ENCODE results near the gene ACBD6. TPM values are rescaled to one million over a fixed set of nuclear protein-coding genes. Genes with fewer than 3 reads are reported as not detected.

ACBD6 gene
- total RNA-seq, 1 experiment from 2014 or later: 48.5 TPM

DNA sequence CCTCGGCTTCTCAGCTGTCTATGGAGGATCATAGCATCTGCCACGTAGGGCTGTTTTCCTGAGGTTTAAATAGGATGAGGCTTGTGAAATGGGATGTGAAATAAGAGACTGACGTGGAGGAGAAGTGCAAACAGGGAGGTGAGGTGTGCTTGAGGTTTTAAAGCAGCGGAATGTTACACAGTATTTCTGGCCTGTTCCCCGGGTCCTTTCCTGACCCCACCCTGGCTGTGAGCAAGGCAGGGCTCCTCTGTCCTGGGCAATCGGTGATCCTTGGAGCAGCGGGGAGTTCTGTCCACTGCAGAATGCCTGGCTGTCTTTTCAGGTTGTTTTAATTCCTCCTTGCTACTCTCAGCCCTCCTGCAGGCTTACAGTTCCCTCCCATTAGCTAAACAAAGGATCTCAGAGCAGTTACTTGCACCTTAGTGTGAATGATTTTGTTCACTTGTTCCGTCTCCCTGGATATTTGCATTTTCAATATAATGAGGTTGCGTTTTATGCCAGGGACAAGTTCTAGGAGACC is 233.8 kb downstream of the ACBD6 start:
- ATAC-seq (no peak), DNase-seq (ENCODE audit: low read depth, low spot score) (no peak)
- CTCF ChIA-PET: no interaction called here
- Histone ChIP-seq H3K4me3 (ENCODE audit: low read depth in 2 of 2, low read length in 2 of 2) (no peak overlapping the region), H3K9me3 (ENCODE audit: control insufficient read depth, insufficient read depth, low read depth, low read length) (no peaks in the 10 kb centered on the region), H3K27ac (ENCODE audit: low read length) (no peak overlapping the region), H3K36me3 (ENCODE audit: control insufficient read depth, insufficient read depth, low read length) (no peaks in the 10 kb centered on the region), H3K4me1 (ENCODE audit: control insufficient read depth, insufficient read depth, low read length) (no peaks in the 10 kb centered on the region), H3K27me3 (ENCODE audit: control insufficient read depth, insufficient read depth, low read length) (no peaks in the 10 kb centered on the region)
- TF ChIP-seq SIN3A (IDR thresholded peaks at IDR 0.05; ENCODE audit: borderline replicate concordance, insufficient read depth, low read depth, low read length): no peak
- intact Hi-C loops (cut with micrococcal nuclease; ENCODE audit: unreplicated experiment) (no loop called here), in situ Hi-C loops (cut with HindIII; ENCODE audit: low pct_unique_long_range_greater_than_20kb, low sequenced_read_pairs) (no loop called here)
- BruUV-seq (replicated peaks): no TSS peak
- POLR2A ChIA-PET: no interaction called here

DNA sequence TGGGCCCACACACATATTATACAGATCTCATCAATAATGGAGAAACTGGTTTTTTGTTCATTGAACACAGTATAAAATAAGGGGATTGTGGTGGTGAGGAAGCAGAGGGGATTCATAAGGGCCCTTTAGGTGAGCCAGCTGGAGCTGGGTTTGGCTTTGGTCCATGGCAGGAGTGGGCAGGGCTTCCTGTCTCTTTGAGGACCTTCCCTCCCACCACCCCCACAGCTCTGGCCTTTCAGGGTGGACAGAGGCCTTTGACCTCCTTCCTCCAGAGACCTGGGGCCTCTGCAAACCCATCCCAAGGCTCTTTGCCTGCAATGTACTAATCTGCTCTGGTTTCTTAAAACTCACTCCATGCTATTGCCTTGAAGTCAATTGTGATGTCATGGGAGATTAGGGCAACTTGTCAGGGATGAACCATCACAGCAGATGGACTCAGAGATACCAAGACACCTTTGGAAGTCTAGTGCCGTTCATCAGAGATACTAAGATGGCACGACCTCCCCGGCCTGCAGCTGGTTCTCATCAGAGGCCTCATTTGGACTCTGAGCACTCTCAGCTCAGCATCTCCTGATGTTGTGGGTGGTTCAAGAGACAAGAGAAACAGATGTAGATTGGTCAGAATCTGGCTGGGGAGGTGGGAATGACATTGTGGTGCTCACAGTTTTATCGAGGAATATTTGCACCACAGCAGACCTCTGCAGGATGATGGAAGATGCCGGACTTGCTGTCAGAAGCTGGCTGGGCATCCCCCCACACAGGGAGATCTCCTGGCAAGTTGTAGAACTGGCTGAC is 234.4 kb downstream of the ACBD6 start:
- no TSS peak for BruUV-seq (replicated peaks)
- DNase-seq (ENCODE audit: low read depth, low spot score) (no peak), ATAC-seq (no peak)
- Histone ChIP-seq H3K36me3 (ENCODE audit: control insufficient read depth, insufficient read depth, low read length) (no peaks in the 10 kb centered on the region), H3K27me3 (ENCODE audit: control insufficient read depth, insufficient read depth, low read length) (no peaks in the 10 kb centered on the region), H3K9me3 (ENCODE audit: control insufficient read depth, insufficient read depth, low read depth, low read length) (no peaks in the 10 kb centered on the region), H3K4me3 (ENCODE audit: low read depth in 2 of 2, low read length in 2 of 2) (no peak overlapping the region), H3K4me1 (ENCODE audit: control insufficient read depth, insufficient read depth, low read length) (no peaks in the 10 kb centered on the region), H3K27ac (ENCODE audit: low read length) (no peak overlapping the region)
- ChIA-PET POLR2A (no interaction called here), CTCF (no interaction called here)
- no peak for TF ChIP-seq POLR2AphosphoS5 (IDR thresholded peaks at IDR 0.05; ENCODE audit: low read depth, low read length)
- TF ChIP-seq SIN3A (IDR thresholded peaks at IDR 0.05; ENCODE audit: borderline replicate concordance, insufficient read depth, low read depth, low read length): no peak
- TF ChIP-seq, protein P1, sequence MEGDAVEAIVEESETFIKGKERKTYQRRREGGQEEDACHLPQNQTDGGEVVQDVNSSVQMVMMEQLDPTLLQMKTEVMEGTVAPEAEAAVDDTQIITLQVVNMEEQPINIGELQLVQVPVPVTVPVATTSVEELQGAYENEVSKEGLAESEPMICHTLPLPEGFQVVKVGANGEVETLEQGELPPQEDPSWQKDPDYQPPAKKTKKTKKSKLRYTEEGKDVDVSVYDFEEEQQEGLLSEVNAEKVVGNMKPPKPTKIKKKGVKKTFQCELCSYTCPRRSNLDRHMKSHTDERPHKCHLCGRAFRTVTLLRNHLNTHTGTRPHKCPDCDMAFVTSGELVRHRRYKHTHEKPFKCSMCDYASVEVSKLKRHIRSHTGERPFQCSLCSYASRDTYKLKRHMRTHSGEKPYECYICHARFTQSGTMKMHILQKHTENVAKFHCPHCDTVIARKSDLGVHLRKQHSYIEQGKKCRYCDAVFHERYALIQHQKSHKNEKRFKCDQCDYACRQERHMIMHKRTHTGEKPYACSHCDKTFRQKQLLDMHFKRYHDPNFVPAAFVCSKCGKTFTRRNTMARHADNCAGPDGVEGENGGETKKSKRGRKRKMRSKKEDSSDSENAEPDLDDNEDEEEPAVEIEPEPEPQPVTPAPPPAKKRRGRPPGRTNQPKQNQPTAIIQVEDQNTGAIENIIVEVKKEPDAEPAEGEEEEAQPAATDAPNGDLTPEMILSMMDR (IDR thresholded peaks at IDR 0.05): no peak
- TF ChIP-seq TCF7L2 (IDR thresholded peaks at IDR 0.05; ENCODE audit: low read depth, low read length): no peak
- TF ChIP-seq, protein P2, sequence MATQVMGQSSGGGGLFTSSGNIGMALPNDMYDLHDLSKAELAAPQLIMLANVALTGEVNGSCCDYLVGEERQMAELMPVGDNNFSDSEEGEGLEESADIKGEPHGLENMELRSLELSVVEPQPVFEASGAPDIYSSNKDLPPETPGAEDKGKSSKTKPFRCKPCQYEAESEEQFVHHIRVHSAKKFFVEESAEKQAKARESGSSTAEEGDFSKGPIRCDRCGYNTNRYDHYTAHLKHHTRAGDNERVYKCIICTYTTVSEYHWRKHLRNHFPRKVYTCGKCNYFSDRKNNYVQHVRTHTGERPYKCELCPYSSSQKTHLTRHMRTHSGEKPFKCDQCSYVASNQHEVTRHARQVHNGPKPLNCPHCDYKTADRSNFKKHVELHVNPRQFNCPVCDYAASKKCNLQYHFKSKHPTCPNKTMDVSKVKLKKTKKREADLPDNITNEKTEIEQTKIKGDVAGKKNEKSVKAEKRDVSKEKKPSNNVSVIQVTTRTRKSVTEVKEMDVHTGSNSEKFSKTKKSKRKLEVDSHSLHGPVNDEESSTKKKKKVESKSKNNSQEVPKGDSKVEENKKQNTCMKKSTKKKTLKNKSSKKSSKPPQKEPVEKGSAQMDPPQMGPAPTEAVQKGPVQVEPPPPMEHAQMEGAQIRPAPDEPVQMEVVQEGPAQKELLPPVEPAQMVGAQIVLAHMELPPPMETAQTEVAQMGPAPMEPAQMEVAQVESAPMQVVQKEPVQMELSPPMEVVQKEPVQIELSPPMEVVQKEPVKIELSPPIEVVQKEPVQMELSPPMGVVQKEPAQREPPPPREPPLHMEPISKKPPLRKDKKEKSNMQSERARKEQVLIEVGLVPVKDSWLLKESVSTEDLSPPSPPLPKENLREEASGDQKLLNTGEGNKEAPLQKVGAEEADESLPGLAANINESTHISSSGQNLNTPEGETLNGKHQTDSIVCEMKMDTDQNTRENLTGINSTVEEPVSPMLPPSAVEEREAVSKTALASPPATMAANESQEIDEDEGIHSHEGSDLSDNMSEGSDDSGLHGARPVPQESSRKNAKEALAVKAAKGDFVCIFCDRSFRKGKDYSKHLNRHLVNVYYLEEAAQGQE (IDR thresholded peaks at IDR 0.05; ENCODE audit: insufficient read depth in 1 of 2, low read depth in 2 of 2, low read length in 1 of 2): no peak
- intact Hi-C loops (cut with micrococcal nuclease; ENCODE audit: unreplicated experiment) (no loop called here), in situ Hi-C loops (cut with HindIII; ENCODE audit: low pct_unique_long_range_greater_than_20kb, low sequenced_read_pairs) (no loop called here)

DNA sequence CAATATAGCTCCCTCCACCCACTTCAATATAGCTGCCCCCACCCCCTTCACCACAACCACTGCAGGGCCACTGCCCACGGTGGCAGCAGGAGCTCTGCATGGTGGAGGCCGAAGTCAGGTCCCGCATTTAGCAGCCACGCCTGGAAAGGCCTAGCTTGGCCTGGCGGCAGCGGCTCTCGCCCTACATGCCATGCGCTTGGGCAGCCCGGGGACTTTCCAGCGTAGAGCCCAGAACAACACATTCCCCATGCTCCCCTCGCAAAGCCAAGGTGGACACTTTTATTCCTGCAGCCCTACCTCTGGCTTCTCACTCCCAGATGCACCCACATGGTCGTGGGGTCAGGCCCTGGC is 235.2 kb downstream of the ACBD6 start:
- H3K4me1 ChIP-seq (ENCODE audit: control insufficient read depth, insufficient read depth, low read length): no peaks in the 10 kb centered on the region
- no TSS peak for BruUV-seq (replicated peaks)
- CTCF ChIA-PET: no interaction called here
- DNase-seq (ENCODE audit: low read depth, low spot score): no peak
- no peak overlapping the region for H3K27ac ChIP-seq (ENCODE audit: low read length)
- in situ Hi-C loops (cut with HindIII; ENCODE audit: low pct_unique_long_range_greater_than_20kb, low sequenced_read_pairs): no loop called here
- H3K9me3 ChIP-seq (ENCODE audit: control insufficient read depth, insufficient read depth, low read depth, low read length): no peaks in the 10 kb centered on the region
- no peaks in the 10 kb centered on the region for H3K27me3 ChIP-seq (ENCODE audit: control insufficient read depth, insufficient read depth, low read length)
- ATAC-seq: no peak
- POLR2A ChIA-PET: no interaction called here
- no peaks in the 10 kb centered on the region for H3K36me3 ChIP-seq (ENCODE audit: control insufficient read depth, insufficient read depth, low read length)
- intact Hi-C loops (cut with micrococcal nuclease; ENCODE audit: unreplicated experiment): no loop called here
- no peak for TF ChIP-seq TCF7L2 (IDR thresholded peaks at IDR 0.05; ENCODE audit: low read depth, low read length)
- TF ChIP-seq, protein P2 (IDR thresholded peaks at IDR 0.05; ENCODE audit: insufficient read depth in 1 of 2, low read depth in 2 of 2, low read length in 1 of 2): no peak
- no peak for TF ChIP-seq POLR2AphosphoS5 (IDR thresholded peaks at IDR 0.05; ENCODE audit: low read depth, low read length)
- no peak for TF ChIP-seq SIN3A (IDR thresholded peaks at IDR 0.05; ENCODE audit: borderline replicate concordance, insufficient read depth, low read depth, low read length)
- TF ChIP-seq, protein P1 (IDR thresholded peaks at IDR 0.05): no peak
- no peak overlapping the region for H3K4me3 ChIP-seq (ENCODE audit: low read depth in 2 of 2, low read length in 2 of 2)

Data from Panc1 (cell line).